Lower leg skin (tissue), 3 donors: Measurements from ENCODE around the gene PPIF.

Source experiments
- POLR2A ChIP-seq, 2 donors: fragments of 450-650 bp; IDR thresholded peaks; one replicate each; pipeline ENCODE4 v1.6.1; 2016 to 2017; ENCODE audit warnings: antibody characterized with exemption in 2 of 2, mild to moderate bottlenecking in 1 of 2, moderate library complexity in 1 of 2
- TF ChIP-seq, protein P1 (sequence below), 3 donors: fragments of 450-650 bp; IDR thresholded peaks; one replicate each; pipeline ENCODE4 v1.5.1; 2016; ENCODE audit warnings: antibody characterized with exemption in 3 of 3, mild to moderate bottlenecking in 3 of 3, moderate library complexity in 2 of 3

DNA sequence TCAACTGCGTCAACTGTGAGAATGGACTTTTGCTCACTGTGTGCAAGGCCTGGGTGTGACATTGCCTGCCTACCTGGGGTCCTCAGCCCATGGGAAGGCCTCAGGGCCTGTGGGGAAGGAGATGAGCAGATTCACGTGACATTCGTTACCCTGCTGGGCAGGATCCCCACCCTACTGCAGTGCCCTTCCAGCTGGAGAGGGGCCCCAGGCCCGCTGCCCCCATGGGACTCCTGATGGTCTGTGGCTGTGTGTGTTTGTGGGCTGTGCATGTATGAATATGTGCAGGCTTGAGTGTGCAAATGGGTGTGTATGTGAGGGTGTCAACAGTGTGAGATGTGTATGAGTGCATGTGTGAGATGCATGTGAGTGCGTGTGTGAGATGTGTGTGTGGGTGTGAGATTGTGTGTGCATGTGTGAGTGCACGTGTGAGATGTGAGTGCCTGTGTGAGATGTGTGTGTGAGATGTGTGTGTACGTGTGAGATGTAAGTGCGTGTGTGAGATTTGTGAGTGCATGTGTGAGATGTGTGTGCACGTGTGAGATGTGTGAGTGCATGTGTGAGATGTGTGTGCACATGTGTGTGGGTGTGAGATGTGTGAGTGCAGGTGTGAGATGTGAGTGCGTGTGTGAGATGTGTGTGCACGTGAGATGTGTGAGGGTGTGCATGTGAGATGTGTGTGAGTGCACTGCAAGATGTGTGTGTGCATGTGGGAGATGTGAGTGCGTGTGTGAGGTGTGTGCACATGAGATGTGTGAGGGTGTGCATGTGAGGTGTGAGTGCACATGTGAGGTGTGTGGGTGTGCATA lies 29.7 kb downstream of the PPIF start:
- TF ChIP-seq, protein P1, sequence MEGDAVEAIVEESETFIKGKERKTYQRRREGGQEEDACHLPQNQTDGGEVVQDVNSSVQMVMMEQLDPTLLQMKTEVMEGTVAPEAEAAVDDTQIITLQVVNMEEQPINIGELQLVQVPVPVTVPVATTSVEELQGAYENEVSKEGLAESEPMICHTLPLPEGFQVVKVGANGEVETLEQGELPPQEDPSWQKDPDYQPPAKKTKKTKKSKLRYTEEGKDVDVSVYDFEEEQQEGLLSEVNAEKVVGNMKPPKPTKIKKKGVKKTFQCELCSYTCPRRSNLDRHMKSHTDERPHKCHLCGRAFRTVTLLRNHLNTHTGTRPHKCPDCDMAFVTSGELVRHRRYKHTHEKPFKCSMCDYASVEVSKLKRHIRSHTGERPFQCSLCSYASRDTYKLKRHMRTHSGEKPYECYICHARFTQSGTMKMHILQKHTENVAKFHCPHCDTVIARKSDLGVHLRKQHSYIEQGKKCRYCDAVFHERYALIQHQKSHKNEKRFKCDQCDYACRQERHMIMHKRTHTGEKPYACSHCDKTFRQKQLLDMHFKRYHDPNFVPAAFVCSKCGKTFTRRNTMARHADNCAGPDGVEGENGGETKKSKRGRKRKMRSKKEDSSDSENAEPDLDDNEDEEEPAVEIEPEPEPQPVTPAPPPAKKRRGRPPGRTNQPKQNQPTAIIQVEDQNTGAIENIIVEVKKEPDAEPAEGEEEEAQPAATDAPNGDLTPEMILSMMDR (IDR thresholded peaks at IDR 0.05) = peak in 1 of 3 donors; percentile 6
- TF ChIP-seq POLR2A (IDR thresholded peaks at IDR 0.05) = no peak
